Fibroblast of skin of abdomen (primary cell): ENCODE results near the gene NXPH3.

Experiments
- DNase-seq: peaks from one replicate; pipeline ENCODE4 v3.0.0-alpha.2; 2013

Gene NXPH3

DNA sequence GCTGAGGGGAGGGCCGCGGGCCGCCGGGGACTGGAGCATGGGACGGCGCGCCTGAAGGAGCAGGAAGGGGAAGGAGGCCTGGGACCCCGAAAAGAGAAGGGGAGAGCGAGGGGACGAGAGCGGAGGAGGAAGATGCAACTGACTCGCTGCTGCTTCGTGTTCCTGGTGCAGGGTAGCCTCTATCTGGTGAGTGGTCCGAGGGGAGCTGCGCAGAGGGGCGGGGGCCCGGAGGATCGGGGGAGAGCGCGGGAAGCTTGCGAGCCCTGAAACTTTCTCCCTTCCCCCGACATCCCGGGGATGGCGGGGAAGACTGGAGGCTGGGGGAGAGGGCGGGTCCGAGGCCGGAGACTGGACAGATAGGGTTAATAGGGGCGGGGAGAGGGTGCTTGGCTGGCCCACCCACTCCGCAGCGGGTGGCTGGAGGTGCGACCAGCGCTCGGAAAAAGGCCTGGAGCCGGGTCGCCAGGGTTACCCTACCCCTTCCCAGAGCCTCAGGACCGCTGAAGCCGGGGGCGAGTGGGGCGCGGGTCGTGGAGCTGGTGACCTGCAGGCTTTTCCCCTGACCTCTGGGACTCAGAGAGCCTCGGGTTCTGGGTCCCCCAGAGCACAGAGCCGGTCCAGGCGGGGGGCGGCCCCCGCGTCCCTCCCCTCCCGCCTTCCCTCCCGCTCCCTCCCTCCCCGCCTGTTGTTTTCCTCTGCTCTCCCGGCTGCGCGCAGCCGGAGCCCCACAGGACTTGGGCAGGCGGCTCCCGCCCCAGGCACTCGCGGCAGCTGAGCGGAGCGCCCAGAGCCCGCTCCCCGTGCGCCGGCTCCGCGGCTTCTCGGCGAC, 631 bp downstream of the NXPH3 start:
- DNase-seq = no peak

DNA sequence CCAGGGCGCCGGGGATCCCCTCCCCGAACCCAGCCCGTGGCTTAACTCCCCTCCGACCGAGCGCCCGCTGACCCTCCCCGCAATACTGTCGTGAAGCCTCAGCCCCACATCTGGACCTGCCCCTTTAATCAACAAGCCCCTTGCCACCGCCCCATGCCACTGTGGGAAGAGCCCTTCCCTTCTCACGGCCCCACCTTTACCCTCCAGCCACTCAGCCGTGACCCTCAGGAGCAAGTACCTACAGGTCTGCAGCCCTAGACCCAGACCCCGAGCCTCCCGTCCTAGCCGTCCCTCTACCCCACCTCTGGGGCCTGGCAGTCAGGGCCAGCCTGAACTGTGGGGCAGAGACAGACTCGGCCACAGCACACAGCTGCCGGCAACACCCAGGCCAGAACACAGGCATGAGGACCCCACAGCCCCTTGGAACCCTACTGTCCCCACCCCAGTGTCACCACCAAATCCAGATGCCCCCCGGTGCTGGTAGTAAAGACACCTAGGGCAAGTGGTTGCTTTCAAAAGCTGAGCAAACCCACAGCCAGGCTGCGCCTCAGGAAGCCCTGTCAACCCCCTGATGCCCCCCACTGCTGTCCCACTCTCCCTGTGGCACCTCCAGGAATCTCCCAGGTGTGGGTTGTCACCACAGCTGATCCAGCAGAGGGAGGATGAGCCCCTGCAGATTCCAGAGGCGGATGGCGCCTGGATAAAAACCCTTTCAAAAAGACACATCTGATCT, 1.4 kb downstream of the NXPH3 start:
- DNase-seq = no peak

DNA sequence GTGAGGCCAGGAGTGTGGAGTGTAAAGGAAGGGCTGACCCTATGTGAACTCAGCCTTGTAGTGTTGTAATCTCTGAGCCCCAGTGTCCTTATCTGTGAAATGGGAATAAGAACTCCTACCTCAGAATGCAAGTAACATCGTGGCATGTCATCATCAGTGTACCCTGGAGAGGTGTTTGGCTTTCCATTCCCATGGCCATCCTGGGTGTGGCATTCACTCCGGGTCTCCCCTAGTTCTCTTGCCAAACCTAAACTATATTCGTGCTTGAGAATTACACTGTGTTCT, 1.9 kb downstream of the NXPH3 start:
- DNase-seq = no peak

DNA sequence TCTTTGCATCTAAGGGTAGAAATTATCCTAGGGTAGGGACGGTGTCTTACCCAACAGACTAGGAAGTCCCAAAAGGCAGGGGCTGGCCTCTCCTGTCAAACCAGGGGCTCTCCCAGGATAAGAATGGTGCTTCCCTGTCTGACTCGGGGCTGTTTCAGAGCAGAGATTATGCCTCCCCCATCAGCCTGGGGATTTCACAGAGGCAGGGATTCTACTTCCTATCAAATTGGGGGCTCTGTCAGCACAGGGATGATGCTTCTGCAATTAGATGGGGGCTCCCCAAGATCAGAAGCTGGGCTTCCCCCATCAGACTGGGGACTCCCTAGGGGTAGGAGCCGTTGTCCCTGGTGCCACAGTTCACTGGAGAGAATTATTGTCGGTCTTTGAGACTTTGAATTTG, 2.3 kb downstream of the NXPH3 start:
- DNase-seq = no peak

DNA sequence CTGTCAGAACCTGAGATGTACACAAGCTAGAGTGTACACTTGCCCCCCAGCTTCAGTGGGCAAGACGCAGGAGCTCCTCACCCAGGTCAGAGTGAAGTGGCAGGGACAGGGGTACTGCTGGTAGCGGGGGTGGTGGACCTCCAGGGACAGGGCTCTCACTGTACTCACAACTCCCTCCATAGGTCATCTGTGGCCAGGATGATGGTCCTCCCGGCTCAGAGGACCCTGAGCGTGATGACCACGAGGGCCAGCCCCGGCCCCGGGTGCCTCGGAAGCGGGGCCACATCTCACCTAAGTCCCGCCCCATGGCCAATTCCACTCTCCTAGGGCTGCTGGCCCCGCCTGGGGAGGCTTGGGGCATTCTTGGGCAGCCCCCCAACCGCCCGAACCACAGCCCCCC, 2.7 kb downstream of the NXPH3 start:
- no peak for DNase-seq

DNA sequence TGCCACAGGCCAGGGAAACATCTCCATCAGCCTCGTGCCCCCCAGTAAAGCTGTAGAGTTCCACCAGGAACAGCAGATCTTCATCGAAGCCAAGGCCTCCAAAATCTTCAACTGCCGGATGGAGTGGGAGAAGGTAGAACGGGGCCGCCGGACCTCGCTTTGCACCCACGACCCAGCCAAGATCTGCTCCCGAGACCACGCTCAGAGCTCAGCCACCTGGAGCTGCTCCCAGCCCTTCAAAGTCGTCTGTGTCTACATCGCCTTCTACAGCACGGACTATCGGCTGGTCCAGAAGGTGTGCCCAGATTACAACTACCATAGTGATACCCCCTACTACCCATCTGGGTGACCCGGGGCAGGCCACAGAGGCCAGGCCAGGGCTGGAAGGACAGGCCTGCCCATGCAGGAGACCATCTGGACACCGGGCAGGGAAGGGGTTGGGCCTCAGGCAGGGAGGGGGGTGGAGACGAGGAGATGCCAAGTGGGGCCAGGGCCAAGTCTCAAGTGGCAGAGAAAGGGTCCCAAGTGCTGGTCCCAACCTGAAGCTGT, 3.4 kb downstream of the NXPH3 start:
- no peak for DNase-seq

DNA sequence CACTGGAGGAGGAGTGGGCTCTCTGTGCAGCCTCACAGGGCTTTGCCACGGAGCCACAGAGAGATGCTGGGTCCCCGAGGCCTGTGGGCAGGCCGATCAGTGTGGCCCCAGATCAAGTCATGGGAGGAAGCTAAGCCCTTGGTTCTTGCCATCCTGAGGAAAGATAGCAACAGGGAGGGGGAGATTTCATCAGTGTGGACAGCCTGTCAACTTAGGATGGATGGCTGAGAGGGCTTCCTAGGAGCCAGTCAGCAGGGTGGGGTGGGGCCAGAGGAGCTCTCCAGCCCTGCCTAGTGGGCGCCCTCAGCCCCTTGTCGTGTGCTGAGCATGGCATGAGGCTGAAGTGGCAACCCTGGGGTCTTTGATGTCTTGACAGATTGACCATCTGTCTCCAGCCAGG, 3.9 kb downstream of the NXPH3 start:
- no peak for DNase-seq

DNA sequence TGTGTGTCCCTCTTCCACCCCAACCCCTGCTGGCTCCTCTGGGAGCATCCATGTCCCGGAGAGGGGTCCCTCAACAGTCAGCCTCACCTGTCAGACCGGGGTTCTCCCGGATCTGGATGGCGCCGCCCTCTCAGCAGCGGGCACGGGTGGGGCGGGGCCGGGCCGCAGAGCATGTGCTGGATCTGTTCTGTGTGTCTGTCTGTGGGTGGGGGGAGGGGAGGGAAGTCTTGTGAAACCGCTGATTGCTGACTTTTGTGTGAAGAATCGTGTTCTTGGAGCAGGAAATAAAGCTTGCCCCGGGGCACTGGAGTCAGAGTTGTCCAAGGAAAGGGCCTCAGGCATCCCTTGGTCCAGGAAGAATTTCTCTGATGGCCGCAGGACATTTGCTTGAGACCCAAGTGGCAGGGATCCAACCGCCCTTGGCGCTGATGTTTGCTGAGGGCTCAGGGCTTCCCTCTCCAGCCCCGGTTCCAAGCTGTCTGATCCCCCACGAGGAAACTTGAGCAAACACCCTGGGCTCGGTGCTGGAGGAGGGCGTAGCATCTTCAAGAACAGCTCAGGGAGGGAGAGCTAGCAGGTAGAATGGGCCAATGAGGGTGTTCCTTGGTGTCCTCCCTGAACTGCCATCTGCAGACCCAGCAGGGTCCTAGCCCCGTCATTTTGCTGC, 4.5 kb downstream of the NXPH3 start:
- DNase-seq = no peak

DNA sequence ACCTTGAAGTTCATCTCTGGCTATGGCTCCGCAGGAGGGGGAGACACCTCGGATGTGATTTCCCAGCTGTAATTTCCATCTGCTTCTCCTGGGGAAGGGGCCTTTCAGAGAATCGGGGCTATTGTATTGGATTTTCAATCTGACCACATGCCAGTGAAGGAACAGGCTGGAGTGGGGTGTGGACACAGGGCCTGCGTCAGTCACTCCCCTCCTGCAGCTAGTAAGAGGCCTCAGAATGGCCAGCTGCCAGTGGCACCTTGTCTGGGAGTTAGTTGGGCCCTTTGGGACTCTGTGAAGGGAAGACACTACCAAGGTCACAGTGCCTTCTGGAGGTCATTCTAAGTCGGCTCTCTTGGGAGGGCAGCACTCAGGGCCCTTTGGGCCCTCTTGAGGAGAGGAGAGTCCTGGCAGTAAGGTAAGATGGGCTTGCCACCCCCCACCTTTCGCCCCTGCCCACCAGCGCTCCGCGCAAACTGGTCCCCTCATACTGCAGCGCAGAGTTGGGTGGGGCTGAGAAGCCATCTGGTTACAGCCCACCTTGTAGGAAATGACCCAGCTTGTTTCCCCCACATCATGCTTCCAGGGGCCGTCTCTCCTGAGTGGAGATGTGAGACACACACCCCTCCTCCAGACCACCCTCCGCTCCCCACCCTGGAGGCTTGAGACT, 5.4 kb downstream of the NXPH3 start:
- no peak for DNase-seq

DNA sequence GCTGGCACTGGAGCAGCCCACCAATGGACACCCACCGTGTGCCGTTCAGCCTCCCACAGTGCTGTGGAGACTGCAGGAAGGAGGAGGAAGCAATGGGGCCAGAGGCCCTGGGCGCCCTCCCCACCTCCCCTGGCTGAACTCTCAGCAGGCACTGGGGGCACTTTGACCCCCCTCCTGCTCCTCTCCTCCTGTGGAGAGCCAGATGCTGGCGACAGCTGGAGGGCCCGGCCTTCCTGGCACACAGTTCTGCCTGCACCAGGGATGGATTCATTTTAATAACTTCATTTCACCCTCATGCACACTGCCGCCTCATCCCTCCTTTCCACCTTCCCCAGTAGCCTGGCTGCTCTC, 6.0 kb downstream of the NXPH3 start:
- no peak for DNase-seq

DNA sequence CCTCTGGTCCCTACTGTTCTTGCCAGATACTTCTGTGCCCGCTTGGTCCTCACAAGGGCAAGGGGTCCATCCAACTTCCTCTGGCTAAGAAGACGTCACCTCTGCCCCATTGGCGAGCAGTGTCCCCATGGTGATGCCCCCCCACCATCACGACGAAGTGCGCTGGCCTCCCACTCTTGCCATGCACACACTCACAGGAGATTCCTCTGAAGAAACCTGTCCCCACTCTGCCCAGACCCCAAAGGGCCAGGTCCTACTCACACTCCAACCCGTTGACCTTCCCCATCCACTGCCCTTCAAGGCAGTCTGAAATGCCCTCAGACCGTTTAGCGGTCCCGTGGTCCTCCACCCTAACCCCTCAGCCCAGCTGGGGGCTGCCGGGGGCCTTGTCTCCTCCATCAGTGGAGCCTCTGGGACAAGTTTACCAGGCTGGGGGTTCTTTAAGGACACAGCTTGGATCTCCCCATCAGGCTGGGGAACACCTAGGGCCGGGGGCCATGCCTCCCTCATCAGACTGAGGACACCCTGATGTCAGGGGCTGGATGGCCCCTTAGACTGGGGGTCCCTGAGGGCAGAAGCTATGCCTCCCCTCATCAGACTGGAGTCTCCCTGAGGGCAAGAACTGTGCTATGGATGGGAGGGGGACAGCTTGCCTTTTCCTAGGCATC, 6.5 kb downstream of the NXPH3 start:
- DNase-seq = no peak

DNA sequence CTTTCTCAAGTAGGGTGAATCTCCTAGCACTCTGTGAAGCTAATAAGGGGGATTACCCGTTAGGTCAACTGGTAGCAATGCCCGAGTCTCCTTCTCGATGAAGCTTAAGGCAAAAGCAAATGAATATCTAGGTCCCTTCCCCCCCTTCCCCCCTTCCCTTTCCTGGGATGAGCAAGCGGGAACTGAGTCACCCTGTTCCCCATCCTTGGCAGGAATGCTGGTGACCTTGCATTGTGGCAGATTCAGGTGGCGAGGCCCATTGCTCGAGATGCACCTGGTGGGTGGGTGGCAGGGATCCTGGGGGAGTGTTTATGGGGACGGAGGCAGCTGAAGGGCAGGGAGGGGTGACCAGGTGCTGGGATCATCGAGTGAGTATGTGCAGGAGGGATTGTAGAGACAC, 7.1 kb downstream of the NXPH3 start:
- DNase-seq = no peak

DNA sequence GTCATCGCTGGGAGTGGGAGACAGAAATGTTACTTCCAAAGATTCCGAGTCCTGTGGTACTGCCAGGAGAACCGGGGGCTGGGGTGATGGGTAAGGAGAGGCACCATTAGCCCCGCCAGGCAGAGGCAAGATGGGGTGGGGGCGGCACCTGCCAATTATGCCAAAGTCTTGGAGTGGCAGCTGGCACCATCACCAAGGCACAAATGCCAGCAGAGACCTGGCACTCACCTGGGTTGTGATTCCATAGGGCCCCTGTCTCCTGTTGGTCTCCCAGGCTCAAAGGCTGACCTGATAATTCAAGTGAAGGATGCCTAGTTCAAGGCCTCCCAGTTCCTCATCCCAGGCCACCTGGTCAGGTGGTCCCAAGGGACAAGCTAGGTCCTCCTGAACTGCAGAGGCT, 7.6 kb downstream of the NXPH3 start:
- DNase-seq = no peak

DNA sequence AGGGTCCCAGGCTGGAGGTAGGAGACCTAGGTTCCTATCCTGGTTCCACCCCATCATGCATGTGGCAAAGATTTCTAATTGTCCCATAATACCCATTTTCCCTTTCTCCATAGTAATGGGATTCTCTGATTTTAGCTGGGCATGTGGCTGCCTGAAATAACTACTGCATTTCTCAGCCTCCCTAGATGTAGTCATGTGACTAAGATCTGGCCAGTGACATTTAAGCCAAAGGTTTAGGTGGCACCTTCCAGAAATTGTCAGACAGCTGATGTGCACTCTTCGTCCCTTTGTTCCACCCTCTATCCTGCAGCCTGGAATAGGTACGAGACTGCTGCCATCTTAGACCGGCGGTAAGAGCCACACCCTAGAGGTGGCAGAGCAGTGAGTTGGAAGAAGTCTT, 8.2 kb downstream of the NXPH3 start:
- no peak for DNase-seq

DNA sequence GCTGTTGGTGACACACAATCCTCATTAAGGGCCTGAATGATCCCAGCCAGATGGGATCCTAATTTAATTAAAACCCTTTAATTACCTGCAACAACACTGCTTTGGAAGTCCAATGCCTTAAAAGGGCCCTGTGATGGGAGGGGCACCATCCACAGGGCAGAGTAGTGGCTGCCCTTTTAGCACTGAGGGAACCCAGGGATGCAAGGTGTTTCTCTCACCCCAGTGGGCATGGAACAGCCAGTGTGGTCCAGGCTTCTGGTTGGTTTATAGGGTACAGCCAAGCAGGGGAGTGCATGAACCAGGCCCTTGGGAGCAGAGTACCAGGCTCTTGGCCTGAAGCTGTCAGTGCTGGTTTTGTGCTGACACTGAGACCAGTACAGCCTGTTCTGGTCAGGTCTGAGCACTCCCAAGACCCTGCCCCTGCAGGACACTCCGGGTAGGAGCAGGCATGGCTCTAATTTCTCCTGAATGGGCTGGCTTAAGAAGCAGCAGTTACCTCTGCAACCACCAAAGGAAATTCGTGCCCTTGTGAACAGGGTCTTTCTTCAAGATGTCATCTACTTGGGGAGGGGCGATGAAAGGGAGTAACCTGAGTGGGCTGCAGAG, 9.9 kb downstream of the NXPH3 start:
- no peak for DNase-seq

DNA sequence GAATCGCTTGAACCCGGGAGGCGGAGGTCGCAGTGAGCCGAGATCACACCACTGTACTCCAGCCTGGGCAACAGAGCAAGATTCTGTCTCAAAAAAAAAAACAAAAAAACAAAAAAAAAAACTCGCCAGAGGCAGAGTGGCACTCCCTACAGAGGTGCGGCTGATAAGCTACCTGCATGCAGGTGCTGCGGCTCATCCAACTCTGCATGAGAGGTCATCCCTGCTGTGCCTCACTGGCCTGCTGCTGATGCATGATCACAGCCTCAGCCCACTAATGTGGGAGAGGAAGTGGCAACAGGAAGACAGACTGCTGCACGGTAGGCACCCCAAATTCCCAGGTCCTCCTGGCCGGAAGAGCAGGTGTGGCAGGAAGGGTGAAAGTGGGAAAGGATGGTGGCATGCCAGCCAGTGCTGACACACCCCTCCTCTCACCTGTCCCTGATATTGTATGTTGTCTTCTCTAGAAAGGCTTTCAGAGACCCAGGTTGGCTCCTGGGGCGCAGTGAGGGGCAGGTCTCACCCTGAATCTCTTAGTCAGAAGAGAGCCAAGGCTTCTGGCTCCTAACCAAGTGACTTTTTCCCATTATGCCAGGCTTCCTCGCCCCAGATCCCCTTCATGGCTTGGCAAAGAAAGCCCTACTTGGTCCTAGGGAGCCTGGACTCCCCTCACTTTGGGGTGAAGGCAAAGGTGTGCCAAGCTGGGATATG, 11.8 kb downstream of the NXPH3 start:
- no peak for DNase-seq

DNA sequence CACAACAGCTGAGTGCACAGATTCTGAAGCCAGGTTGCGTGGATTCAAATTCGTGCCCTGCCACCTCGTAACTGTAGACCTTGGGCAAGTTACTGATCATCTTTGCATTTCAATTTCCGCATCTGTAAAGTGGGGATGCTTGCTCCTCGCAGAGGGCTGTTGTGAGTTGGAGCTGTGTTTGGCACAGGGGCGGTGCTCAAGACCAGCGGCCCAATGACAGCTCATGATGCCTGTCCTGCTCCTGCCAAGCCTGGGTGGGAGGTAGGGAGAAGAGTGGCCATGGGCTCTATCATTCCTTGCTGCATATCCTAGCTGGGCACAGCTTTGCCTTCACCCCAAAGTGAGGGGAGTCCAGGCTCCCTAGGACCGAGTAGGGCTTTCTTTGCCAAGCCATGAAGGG, 12.6 kb downstream of the NXPH3 start:
- DNase-seq = no peak

DNA sequence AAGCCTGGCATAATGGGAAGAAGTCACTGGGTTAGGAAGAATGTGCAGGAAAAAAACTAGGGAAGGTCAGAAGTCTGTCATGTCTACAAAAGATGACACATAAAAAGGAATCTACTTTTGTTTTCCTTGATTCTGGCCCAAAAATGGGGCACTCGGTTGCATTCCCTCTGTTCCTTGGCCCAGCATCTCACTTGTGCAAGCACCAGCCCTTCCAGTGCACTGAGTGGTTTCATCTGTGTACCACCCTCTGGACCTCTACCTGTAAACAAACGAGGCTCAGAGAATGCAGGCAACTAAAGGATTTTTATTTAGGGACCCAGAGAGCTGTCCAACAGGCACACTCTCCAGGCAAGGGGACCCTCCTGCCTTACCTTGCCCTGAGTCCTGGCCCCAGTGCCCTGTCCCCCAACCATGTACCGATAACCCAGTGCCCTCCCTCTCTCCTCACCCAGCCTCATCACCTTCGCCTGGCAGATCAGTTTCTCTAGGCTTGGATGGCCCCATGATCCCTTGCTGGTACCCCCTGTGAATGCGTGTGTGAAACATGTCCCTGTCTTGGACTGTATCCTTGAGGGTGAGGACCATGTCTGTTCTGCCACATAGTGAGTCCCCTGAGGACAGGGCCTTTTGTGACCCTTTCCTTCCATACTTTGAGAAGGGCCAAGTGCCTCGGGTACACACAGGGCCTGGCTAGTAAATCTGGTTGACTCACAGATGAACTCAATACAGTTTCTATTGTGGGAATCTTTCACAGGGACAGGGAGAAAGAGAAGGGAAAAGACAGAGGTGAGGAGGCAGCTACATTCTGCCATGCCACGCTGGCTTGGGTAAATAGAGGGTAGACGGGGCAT, 13.3 kb downstream of the NXPH3 start:
- peak; percentile 46 for DNase-seq

DNA sequence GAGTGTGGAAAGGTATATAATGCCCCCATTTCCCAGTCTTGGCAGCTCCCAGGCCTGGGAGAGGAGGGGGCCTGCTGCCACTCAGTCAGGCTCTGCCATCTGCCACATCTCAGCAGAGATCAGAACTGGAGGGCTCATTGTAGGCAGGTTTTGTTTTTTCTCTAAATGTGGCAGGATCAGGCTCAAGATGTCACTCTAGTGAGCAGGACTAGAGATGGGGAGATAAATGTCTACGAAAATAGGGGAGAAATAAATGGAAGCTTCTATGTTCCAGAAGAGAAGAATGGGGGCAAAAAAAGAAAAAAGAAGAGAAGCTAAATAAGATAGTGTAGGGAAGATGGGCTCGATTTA, 13.9 kb downstream of the NXPH3 start:
- DNase-seq = no peak

DNA sequence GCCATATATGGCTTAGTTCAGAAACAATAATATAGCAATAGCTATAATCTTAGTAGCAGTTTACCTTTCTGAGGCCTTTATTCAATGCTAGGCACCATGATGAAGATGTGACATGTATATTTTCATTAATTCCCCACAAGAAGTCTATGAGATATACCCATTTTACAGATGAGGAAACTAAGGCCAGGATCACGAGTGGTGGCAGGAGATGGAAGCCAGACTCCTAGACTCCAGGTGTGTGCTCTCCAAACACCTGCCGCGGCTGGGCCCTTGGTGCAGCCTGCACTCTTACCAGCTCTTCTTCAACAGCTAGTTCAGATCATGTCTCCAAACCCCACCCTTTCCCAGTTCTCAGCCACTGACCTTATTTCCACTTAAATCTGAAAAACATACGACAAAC, 15.2 kb downstream of the NXPH3 start:
- no peak for DNase-seq

DNA sequence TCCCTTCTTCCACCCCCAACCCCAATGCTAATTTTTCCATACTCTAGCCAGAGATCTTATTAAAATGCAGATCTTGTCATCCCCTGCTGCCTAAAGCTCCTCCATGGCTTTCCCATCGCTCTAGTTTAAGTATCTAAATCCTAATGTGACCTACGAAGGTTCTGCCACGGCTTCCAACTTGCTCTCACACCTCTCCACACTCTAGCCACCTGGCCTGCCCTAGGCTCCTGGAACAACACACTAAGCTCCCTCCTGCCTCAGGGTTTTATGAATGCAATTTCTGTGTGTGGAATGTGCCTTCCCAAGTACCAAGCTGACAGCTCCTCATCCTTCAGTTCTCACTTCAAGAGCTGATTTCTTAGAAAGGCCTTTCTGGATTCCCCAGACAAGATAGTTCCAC, 16.6 kb downstream of the NXPH3 start:
- no peak for DNase-seq
